PC-3 (cell line): Measurements from ENCODE around the gene THBS2.

ENCODE experiments used
- EZH2 ChIP-seq: fragments of 300-600 bp; sonication (generic); IDR thresholded peaks from one replicate; pipeline ENCODE4 v1.6.1; 2017; ENCODE audit warnings: antibody characterized with exemption, mild to moderate bottlenecking, low read length; ENCODE audit not compliant: unreplicated experiment
- EZH2phosphoT487 ChIP-seq: fragments of 300-600 bp; sonication (generic); IDR thresholded peaks from 2 replicates; pipeline ENCODE4 v1.6.1; 2018; ENCODE audit warnings: mild to moderate bottlenecking, antibody characterized with exemption, low read length, borderline replicate concordance
- TF ChIP-seq, protein P1 (sequence below): fragments of 300-600 bp; sonication (generic); conservative IDR thresholded peaks from 2 replicates; pipeline ENCODE4 v1.5.1; 2017; ENCODE audit warnings: antibody characterized with exemption, low read depth, mild to moderate bottlenecking, low read length

DNA sequence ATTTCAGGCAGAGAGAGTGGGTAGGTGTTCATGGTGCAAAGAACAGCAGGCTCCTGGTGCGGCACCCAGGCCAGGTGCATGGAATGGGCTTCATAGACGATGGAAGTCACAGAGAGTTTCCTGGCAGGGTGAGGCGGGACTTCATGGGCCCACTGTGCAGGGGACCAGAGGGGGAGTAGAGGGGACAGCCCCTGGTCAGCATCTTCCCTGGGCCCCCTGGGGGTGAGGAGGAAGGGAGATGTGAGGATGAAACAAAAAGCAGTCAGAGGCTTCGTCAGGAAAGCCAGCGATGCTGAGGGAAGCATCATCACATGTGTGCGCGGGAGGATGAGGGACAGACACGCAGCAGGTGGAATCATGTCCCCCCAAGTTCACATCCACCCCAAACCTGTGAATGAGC is 2.4 kb upstream of the THBS2 start:
- TF ChIP-seq, protein P1, sequence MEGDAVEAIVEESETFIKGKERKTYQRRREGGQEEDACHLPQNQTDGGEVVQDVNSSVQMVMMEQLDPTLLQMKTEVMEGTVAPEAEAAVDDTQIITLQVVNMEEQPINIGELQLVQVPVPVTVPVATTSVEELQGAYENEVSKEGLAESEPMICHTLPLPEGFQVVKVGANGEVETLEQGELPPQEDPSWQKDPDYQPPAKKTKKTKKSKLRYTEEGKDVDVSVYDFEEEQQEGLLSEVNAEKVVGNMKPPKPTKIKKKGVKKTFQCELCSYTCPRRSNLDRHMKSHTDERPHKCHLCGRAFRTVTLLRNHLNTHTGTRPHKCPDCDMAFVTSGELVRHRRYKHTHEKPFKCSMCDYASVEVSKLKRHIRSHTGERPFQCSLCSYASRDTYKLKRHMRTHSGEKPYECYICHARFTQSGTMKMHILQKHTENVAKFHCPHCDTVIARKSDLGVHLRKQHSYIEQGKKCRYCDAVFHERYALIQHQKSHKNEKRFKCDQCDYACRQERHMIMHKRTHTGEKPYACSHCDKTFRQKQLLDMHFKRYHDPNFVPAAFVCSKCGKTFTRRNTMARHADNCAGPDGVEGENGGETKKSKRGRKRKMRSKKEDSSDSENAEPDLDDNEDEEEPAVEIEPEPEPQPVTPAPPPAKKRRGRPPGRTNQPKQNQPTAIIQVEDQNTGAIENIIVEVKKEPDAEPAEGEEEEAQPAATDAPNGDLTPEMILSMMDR, result no peak
- TF ChIP-seq EZH2 (no peak), EZH2phosphoT487 (no peak)
